HG03095 (cell line): ENCODE results near the gene RNF38.
"Not testable (repeated sequence)": the region's sequence is repeated elsewhere in the genome, so short reads cannot be mapped to it uniquely, and the experiment has no call there.

Experiments used
- ATAC-seq: cut with Tn5 transposase; IDR thresholded peaks from one replicate; pipeline ENCODE4 v1.9.1; 2021; ENCODE audit warnings: moderate library complexity; ENCODE audit not compliant: unreplicated experiment

The RNF38 gene

DNA sequence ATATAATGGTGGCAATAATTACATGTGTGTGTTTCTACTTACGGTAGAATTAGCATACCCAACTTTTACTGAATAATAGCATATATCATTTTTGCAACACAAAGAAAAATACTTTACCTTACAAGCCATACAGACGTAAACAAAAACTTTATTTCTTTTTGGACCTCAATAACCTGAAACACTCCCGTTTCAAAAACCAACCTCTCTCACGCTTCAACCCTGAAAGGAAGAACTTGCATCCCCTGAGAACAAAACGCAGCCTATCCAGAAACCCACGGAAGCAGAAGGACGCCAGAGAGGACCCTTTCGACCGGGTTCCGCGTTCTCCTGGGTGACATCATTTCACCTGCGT is at the start of gene RNF38:
Gene RNF38 (minus strand): TSS at position 290 of the 352 bp plus-strand sequence. CDS start 161 bp downstream, at position 129.
- no peak for ATAC-seq

DNA sequence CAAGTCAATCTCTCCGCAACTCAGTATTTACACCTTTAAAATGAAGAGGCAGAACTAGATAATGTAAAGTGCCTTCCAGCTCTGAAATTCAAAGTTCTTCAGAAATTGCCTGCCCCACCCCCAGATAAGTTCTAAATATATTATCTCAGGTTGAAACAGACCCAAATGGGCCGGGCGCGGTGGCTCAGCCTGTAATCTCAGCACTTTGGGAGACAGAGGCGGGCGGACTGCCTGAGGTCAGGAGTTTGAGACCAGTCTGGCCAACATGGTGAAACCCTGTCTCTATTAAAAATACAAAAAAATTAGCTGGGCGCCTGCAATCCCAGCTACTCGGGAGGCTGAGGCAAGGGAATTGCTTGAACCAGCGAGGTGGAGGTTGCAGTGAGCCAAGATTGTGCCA is 48.5 kb upstream of the RNF38 start:
- ATAC-seq = not testable (repeated sequence)

DNA sequence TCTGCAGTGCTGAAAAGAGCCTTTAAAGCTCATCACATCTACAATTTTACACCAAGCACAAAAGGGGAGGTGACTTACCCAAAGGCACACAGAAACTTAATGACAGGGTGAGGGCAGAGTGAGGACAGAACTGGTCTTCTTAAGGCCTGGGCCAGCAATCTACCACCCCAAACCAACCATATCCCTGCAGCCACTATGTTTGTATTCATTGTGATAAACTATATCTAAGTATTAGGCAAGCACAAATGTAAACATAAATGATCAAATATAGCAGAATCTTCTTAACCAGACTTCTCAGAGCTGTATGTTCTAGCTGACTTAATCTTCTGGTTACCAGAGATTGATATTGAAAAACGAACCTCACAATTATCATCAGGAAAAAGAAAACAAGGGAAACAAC is 47.9 kb upstream of the RNF38 start:
- ATAC-seq = no peak

DNA sequence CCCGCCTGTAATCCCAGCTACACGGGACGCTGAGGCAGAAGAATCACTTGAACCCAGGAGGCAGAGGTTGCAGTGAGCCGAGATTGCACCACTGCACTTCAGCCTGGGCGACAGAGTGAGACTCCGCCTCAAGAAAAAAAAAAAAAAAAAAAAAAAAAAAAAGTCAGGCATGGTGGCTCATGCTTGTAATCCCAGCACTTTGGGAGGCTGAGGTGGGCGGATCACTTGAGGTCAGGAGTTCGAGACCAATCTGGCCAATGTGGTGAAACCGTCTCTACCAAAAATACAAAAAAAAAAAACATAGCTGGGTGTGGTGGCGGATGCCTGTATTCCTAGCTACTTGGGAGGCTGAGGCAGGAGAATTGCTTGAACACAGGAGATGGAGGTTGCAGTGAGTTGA is 46.6 kb upstream of the RNF38 start:
- ATAC-seq = not testable (repeated sequence)

DNA sequence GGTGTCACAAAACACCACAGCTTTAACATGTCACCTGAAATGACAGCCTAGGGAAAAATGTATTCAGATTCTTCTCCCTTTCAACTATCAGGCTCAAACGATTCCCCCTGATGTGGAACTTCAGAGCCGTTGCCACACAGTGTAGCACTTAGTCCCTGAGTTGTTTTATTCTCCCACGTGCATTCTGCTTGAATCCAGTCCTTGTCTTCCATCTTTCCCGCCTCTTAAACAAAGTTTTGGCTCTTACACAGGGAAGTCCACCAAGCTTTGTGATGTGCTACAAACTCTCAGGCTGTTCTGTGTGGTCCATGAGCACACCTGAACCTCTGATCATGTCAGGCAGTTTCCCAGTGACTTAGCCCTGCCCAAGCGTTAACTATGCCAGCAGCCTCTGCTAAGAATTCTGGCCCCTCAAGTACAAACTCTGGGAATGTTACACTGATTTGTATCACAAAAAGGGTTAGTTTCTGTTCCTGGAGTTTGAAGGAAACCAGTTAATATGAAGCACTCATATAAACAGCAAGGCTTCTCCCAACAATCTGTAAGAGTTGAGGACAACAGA is 45.8 kb upstream of the RNF38 start:
- ATAC-seq = no peak

DNA sequence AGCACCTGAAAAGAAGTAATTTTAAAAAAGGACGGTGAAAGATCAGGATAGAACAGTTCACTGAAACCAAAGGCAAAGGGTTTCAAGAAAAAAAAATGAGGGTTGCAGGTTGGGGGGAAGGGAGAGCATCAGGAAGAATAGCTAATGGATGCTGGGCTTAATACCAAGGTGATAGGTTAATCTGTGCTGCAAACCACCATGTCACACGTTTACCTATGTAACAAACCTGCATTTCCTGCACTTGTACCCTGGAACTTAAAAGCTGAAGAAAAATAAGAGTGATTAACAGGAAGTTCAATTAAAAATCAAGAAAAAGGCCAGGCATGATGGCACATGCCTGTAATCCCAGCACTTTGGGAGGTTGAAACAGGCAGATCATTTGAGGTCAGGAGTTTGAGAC is 44.1 kb upstream of the RNF38 start:
- no peak for ATAC-seq

DNA sequence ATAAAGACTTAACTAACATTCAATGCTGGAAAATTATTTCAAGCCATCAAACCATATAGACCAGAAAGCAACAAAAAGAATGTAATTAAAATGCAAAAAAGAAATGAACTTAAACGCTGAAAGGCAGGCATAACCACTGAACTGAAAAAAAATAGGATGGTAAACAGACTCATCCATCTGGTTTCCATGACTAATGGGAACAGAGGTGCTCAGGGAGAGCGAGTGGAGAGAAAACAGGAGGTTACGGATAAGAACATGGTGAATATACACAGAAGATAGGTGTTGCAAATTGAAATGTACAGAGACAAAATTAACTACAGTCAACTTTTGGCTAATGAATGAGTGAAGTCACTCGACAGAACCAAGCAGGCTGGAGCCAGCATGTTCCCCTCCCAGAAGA is 43.5 kb upstream of the RNF38 start:
- ATAC-seq = no peak

DNA sequence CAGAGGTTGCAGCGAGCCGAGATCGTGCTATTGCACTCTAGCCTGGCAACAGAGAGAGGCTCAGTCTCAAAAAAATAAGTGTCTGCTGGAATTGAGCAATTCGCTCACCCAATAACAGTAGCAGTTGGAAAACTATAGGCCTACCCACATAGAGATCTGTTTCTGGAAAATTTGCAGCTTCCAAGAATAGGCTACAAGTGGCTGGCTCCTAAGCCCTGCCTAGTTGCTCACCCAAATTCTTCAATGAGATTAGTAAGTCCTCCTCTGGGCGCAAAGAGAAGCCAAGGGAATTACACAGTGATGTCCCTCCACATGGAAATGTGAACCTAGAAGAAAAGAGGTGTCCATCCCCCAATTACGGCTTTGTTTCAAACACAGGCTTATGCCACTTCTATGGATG is 42.6 kb upstream of the RNF38 start:
- ATAC-seq = no peak

DNA sequence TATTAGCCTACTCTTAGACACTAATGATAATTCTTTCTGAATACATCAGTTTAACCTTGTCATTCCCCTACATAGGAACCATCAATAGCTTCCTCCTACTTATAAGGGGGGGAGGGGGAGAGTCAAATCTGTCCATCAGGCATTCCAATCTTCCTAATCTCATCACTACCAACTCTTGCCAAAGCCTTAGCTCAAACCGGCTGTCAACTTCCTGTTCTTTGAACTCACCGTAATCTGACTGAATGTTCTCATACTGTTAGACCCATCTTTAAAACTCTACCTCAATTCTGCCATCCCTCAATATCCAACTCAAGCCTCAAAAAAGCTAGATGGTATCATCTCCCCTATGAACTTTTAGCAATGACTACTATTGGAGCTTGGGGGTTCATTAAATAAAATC is 41.9 kb upstream of the RNF38 start:
- no peak for ATAC-seq

DNA sequence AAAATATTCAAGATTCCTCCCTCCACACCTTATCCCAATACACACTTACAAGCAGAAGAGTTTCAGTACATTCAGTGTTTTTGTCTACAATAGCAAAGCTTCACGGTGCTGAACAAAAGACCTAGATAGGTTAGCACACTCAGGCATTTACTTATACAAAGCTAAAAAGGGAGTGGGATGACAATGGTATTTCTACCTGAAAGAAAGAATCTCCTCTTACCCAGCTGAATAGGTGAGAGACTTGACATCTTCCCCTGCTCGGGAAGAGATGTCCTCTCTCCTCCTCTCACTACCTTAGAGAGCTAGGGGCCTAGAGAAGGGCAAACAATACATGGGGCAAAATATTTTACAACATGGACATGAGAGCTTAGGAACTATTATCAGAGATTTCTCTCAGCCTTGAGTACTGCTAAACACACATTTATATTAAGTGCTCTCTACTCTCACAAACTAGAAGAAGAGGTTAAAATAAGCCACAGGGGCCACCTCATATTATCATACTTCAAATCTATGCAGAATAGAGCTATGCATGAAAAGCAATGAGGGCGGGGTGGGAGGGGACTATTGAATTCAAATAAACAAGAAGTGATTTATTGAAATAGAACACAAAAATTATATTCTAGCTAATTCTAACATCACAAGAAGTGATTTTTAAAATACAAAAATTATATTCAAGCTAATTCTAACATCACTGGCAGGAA is 38.6 kb upstream of the RNF38 start:
- ATAC-seq = no peak

DNA sequence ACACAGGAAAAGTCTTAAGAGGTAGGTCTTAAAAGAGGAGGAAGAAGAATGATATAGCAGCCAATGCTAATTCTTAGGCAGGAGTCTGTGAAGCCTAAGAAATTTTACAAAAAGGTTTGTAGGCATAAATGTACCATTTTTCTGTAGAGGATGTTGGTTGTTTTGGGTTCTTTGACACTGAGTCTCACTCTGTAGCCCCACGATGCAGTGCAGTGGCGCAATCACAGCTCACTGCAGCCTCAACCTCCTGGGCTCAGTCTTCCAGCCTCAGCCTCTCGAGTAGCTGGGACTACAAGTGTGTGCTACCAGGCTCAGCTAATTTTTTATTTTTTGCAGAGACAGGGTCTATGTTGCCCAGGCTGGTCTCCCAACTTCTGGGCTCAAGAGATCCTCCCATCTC is 37.7 kb upstream of the RNF38 start:
- no peak for ATAC-seq

DNA sequence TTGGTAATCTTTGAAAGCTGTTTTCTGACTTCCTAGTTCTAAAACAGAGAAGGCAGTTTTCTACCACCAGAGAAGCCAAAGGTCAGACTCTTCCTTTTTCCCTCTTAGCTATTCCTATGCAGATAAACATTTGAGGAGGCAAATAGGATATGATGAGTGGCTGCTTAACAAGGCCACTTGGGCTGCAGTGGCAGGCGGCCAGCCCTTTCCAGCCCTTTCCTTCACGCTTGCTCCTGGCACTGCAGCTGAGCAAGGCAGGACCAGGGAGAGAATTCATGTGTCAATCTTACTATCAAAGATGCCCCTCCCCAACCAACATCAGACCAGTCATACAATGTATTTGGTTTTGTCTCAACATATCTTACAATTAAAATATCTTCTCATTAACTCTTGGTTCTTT is 36.8 kb upstream of the RNF38 start:
- ATAC-seq = no peak

DNA sequence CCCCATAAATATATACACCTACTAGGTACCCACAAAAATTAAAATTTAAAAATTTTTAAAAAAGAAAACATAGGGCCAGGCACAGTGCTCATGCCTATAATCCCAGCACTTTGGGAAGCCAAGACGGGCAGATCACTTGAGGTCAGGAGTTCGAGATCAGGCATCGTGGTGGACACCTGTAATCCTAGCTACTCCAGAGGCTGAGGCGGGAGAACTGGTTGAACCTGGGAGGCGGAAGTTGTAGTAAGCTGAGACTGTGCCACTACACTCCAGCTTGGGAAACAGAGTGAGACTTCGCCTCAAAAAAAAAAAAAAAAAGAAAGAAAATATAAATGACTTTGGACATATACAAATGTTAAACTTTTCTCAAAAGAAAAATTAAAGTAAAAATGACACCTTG is 33.3 kb upstream of the RNF38 start:
- no peak for ATAC-seq

DNA sequence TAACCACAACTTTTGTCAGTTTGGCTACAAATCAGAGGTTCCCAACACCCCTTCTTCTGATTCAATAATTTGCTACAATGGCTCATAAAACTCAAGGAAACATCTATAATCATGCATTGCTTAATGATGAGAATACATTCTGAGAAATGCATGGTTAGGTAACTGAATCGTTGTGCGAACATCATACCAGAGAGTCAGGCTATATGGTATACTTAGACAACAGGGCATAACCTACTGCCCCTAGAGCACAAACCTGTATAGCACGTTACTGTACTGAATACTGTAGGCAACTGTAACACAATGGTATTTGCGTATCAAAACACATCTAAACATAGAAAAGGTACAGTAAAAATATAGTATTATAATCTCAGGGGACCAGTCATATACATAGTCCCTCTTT is 31.0 kb upstream of the RNF38 start:
- no peak for ATAC-seq

DNA sequence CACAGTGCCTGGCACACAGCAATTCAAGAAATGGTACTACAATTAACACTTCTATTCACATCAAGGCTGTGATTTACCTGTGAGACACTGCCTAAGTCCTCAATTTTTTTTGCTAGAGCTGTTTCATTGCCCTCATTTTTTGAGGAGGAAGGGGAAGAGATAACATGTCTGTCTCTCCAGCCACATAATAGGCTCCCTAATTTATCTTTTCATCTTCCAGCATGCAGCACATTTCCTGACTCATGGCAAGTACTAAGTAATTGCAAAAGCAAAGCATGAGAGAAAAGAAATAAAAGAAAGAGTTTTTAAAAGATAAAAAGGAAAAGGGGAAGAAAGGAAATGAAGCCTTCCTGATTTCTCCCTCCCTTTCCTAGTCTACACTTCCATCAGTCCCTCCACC is 26.9 kb upstream of the RNF38 start:
- ATAC-seq = no peak

DNA sequence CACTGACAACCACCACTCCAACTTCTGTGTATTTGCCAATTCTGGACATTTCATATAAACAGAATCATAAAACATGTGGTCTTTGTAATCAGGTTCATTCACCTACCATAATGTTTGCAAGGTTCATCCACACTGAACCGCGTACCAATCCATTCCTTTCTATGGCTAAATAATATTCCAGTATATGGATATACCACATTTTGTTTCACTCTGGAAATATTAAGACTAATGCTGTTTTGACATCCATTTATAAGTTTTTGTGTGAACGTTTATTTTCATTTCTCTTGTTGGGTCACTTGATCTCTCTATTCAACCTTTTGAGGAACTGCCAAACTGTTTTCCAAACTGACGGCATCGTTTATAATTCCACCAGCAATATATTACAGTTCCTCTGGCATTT is 26.3 kb upstream of the RNF38 start:
- no peak for ATAC-seq

DNA sequence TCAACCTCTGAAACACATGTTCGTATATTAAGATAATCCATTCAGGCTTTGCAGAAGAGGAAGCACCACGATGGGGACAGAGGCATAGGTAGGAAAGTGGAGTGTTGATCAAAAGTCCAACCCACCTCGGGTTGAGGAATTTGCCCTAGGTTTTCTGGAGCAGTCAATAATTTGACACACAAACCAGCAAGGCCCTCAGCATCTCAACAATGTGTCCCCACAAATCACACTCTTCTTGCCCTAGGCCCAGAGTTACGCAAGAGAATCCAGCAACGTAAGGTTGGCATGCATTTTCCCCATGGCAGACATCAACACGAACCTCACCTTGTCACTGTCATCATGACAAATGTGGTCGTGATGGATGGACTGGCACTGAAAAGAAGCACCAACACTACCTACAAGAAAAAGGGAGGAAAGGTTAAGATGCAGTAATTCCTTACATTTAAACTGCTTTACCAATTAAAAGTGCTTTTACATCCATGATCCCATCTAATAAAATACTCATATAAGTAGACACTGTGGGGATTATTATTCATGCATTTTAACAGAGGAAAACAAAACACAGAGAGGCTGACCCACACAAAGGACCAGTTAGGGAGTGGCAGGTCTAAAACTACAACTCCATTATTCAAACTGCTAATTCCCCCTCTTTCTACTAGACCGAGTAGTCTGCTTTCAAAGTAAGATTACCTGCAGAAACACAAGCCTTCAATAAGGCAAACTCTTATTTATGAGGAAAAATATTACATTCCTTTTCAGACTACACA is 24.4 kb upstream of the RNF38 start:
- ATAC-seq = no peak

DNA sequence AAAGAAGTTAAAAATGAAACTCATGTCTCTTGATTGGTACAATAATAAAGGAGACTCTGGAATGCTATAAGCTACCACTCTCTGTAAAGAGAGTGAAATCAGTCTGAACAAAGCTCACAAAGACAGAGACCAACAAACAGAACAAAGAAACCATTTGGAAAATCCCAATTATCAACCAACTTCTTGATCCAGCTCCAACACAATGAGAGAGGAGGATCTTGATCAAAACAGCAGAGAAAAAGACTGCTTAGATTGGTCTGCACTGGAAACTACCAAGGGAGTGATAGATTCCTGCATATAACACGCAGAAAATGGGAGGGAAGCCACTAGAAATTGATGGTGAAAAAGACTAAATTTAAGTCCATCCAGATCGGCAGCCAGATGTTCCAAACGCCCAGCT is 23.1 kb upstream of the RNF38 start:
- no peak for ATAC-seq

DNA sequence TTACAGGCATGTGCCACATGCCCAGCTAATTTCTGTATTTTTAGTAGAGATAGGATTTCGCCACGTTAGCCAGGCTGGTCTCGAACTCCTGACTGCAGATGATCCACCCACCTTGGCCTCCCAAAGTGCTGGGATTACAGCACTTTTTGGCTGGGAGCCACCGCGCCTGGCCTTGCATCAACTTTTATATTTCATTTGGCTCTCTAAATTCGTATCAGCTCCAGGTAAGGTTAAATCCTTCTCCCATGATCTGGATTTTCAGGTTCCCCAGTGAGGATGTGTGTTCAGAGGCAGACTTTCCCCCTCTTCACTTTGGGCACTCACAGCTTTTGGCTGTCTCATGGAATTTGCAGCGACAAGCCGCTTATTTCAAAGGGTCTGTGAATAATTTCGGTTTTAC is 16.8 kb upstream of the RNF38 start:
- ATAC-seq = no peak

DNA sequence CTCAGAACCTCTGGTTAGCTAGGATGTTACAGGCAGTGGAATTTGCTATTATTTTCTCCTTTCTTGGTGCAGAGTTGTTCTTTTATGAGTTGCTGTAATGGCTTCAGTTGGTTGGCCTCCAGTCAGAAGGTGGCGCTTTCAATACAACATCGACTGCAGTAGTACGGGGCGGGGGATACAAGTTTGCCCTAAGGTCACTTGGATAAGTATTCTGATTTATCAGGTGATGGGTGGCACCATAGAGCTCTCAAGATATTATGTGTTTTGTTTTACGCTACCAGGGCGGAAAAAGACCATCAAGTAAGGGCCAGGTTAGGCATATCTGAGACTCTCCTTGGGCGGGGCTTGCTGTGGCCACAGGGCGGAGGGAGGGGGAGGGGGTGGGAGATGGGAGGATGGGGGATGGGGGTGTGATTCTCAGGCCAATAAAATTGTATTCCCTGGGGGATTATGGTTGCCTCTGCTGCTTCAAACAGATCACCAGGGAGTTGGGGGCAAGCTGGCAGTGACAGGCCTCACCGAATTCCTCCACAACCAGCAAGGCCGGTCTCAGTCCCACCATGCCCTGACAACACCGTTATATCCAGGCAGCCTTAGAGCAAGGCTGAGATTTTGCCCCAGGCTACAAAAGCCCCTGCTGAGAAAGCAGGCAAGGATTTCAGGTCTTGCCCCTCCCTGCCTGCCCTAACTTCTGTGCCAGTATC is 15.9 kb upstream of the RNF38 start:
- no peak for ATAC-seq

DNA sequence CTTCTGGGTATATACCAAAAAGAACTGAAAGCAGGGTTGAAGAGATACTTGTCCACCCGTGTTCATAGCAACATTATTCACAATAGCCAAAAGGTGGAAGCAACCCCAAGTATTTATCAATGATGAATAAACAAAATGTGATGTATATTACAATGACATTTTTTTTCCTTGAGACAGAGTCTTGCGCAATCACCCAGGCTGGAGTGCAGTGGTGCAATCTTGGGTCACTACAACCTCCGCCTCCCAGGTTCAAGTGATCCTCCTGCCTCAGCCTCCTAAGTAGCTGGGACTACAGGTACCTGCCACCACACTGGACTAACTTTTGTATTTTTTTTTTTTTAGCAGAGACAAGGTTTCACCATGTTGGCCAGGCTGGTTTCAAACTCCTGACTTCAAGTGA is 11.3 kb upstream of the RNF38 start:
- ATAC-seq = not testable (repeated sequence)

DNA sequence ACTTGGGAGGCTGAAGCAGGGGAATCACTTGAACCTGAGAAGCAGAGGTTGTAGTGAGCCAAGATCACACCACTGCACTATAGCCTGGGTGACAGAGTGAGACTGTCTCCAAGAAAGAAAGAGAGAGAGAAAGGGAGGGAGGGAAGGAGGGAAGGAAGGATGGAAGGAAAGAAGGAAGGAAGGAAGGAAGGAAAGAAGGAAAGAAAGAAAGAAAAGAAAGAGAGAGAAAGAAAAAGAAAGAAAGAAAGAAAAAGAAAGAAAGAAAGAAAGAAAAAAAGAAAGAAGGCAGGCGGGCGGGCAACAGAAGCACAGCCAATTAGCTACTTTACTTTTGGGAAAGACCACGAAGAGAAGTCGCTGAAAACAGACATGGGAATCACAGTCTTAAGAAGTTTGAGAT is 9.0 kb upstream of the RNF38 start:
- ATAC-seq = not testable (repeated sequence)
